SH-SY5Y (cell line): ENCODE results near the gene CAMTA1.

Source experiments
- GATA2 ChIP-seq: IDR thresholded peaks from 2 replicates; pipeline ENCODE4 v1.6.1; 2011; ENCODE audit warnings: mild to moderate bottlenecking, low read depth, low read length
- GATA3 ChIP-seq: IDR thresholded peaks from 2 replicates; pipeline ENCODE4 v1.6.1; 2011; ENCODE audit warnings: low read depth, mild to moderate bottlenecking, low read length, moderate library complexity

GRCh38 chr1:7485086-7485780 lies 700.0 kb downstream of the CAMTA1 start:
- TF ChIP-seq GATA2 (no peak), GATA3 (no peak)
